Spleen (tissue), 11 donors: Measurements from ENCODE around the gene CRYBA1. TPM values are rescaled to one million over a fixed set of nuclear protein-coding genes. Genes with fewer than 3 reads are reported as not detected.
"Not testable (repeated sequence)": the region's sequence is repeated elsewhere in the genome, so short reads cannot be mapped to it uniquely, and the experiment has no call there.

Source experiments
- DNase-seq: peaks from one replicate; pipeline ENCODE4 v3.0.0-alpha.2; 2020
- H3K27ac ChIP-seq, 8 donors: fragments of 200-600 bp; sonication (generic) in 7 of 8; 1 replicate in 4 of 8; 2 replicates in 4 of 8; pipeline versions ENCODE4 v1.5.0 to v1.8.0; 2016 to 2021; ENCODE audit warnings: inconsistent platforms in 4 of 8, mild to moderate bottlenecking in 4 of 8, moderate library complexity in 1 of 8
- H3K27me3 ChIP-seq, 7 donors: fragments of 200-600 bp; sonication (generic) in 6 of 7; replicated peaks in 1 of 7; 1 replicate in 4 of 7; 2 replicates in 3 of 7; pipeline versions ENCODE4 v1.5.0 to v1.8.0; 2016 to 2021; ENCODE audit warnings: inconsistent platforms in 3 of 7, mild to moderate bottlenecking in 1 of 7
- H3K36me3 ChIP-seq, 6 donors: fragments of 200-600 bp; sonication (generic) in 5 of 6; 1 replicate in 4 of 6; 2 replicates in 2 of 6; pipeline versions ENCODE4 v1.5.0 to v1.8.0; 2016 to 2021; ENCODE audit warnings: inconsistent platforms in 2 of 6
- H3K4me1 ChIP-seq, 6 donors: fragments of 200-600 bp; sonication (generic) in 5 of 6; 1 replicate in 3 of 6; 2 replicates in 3 of 6; pipeline versions ENCODE4 v1.5.0 to v1.8.0; 2016 to 2021; ENCODE audit warnings: inconsistent platforms in 3 of 6
- H3K4me3 ChIP-seq, 8 donors: fragments of 200-600 bp; sonication (generic) in 7 of 8; 1 replicate in 4 of 8; 2 replicates in 4 of 8; pipeline versions ENCODE4 v1.5.0 to v1.8.0; 2016 to 2021; ENCODE audit warnings: inconsistent platforms in 4 of 8, mild to moderate bottlenecking in 4 of 8, moderate library complexity in 2 of 8
- H3K9me3 ChIP-seq, 8 donors: fragments of 200-600 bp; sonication (generic) in 7 of 8; 1 replicate in 4 of 8; 2 replicates in 4 of 8; pipeline versions ENCODE4 v1.5.0 to v1.8.0; 2016 to 2021; ENCODE audit warnings: inconsistent platforms in 4 of 8
- CTCF ChIP-seq, 11 experiments: fragments of 200-600 bp in 7 of 11; fragments of 450-650 bp in 4 of 11; sonication (generic) in 4 of 11; IDR thresholded peaks in 8 of 11; conservative IDR thresholded peaks in 3 of 11; 1 replicate in 7 of 11; 2 replicates in 4 of 11; pipeline versions ENCODE4 v1.4.0 to v1.8.0; 2016 to 2021; ENCODE audit warnings: antibody characterized with exemption in 11 of 11, inconsistent platforms in 4 of 11, mild to moderate bottlenecking in 1 of 11
- POLR2A ChIP-seq, 3 donors: fragments of 450-650 bp; IDR thresholded peaks; one replicate each; pipeline ENCODE4 v1.5.1; 2017; ENCODE audit warnings: antibody characterized with exemption in 3 of 3, mild to moderate bottlenecking in 1 of 3
- POLR2AphosphoS5 ChIP-seq, 3 donors: sonication (generic); formaldehyde crosslinking; IDR thresholded peaks; one replicate each; pipeline ENCODE4 v1.5.1; 2017; ENCODE audit warnings: antibody characterized with exemption in 3 of 3
- WGBS, 5 donors: extraction: QIAGEN DNeasy Blood & Tissue Kit in 3 of 5; methylation state at CpG; one replicate each; pipeline versions ENCODE4 v1.1.5 to v1.1.7; 2013 to 2018; 5-methylcytosine and 5-hydroxymethylcytosine counted together
- intact Hi-C: fragments of 100-400 bp; cut with DNase I; formaldehyde crosslinking; loops from one replicate; pipeline ENCODE4 v1.15.0; 2023; ENCODE audit warnings: low total_unique reads
- polyA plus RNA-seq, 3 donors: library from polyadenylated mRNA; stranded (reverse); fragments of 200-250 nt; gene quantifications; one replicate each; pipeline ENCODE4 v1.2.1, GENCODE V29; 2013
- total RNA-seq, 7 donors: library from RNA; depleted of rRNA in 3 of 7; stranded (reverse); fragments of >200 nt in 3 of 7; fragmentation: NEBNext Ultra II Directional in 4 of 7; extraction: Animal tissue kit (Norgen Biotek cat#: 25700) in 4 of 7; gene quantifications; one replicate each; pipeline versions ENCODE4 v1.1.0 to v1.2.1, GENCODE V29; 2016 to 2021
- donor health status: healthy with polysubstance abuse.
- donor health status: DM: no; HTN: no; CAD: no; lungs with moderate emphysema.
- donor health status: DM: no; HTN: no; CAD: no.
- donor health status: Bipolar disorder and iron deficiency.
- donor health status: healthy.
- donor health status: DM: no; HTN: no; CAD: no.
- donor health status: DM: yes; HTN: yes; CAD: no.

CRYBA1 gene
- total and polyA plus RNA-seq, 10 donors = not detected

- Histone ChIP-seq H3K4me3 (no peak overlapping the region), H3K36me3 (no peaks in the 10 kb centered on the region), H3K27me3 (peaks cover 0 to 6% (median 0%) of the 10 kb centered on the region in 7 donors), H3K27ac (no peak overlapping the region), H3K9me3 (no peaks in the 10 kb centered on the region), H3K4me1 (peaks cover 0 to 10% (median 8%) of the 10 kb centered on the region in 6 donors)
- WGBS, 5 donors = 74 to 87% (median 81%) methylated on average over 6 of the region's 6 CpGs
- intact Hi-C loops = loop anchor here (5.0 kb wide), 1 partner anchor 69 kb away; no protein-coding TSS in a partner anchor
- DNase-seq = no peak
- TF ChIP-seq CTCF (IDR thresholded peaks at IDR 0.05 in 8 of 11, conservative IDR thresholded peaks at IDR 0.05 in 3 of 11) = no peak
- TF ChIP-seq POLR2AphosphoS5 (IDR thresholded peaks at IDR 0.05) = no peak
- TF ChIP-seq POLR2A (IDR thresholded peaks at IDR 0.05) = no peak
These were observed 30.5 kb upstream of the CRYBA1 start for GRCh38 chr17:29216181-29216580.

- intact Hi-C loops = loop anchor here (5.0 kb wide), 1 partner anchor 70 kb away; no protein-coding TSS in a partner anchor
- H3K9me3 ChIP-seq = no peaks in the 10 kb centered on the region
- H3K27ac ChIP-seq = no peak overlapping the region
- H3K4me3 ChIP-seq = no peak overlapping the region
- no peak for DNase-seq
- H3K27me3 ChIP-seq = peaks cover 0 to 6% (median 0%) of the 10 kb centered on the region in 7 donors
- TF ChIP-seq CTCF (IDR thresholded peaks at IDR 0.05 in 8 of 11, conservative IDR thresholded peaks at IDR 0.05 in 3 of 11) (no peak), POLR2A (IDR thresholded peaks at IDR 0.05) (no peak), POLR2AphosphoS5 (IDR thresholded peaks at IDR 0.05) (no peak)
- WGBS, 5 donors = 89 to 99% (median 92%) methylated on average over 5 of the region's 5 CpGs
- H3K36me3 ChIP-seq = no peaks in the 10 kb centered on the region
- H3K4me1 ChIP-seq = peaks cover 0 to 10% (median 8%) of the 10 kb centered on the region in 6 donors
These were observed 29.8 kb upstream of the CRYBA1 start for GRCh38 chr17:29216856-29217255.

GRCh38 chr17:29219378-29220047, 27.1 kb upstream of the CRYBA1 start:
- intact Hi-C loops = loop anchor here (5.0 kb wide), 1 partner anchor 72 kb away; no protein-coding TSS in a partner anchor
- no peaks in the 10 kb centered on the region for H3K9me3 ChIP-seq
- H3K4me3 ChIP-seq = no peak overlapping the region
- no peaks in the 10 kb centered on the region for H3K36me3 ChIP-seq
- peak; percentile 74 to 96 (median 93) for TF ChIP-seq CTCF (IDR thresholded peaks at IDR 0.05 in 8 of 11, conservative IDR thresholded peaks at IDR 0.05 in 3 of 11)
- TF ChIP-seq POLR2AphosphoS5 (IDR thresholded peaks at IDR 0.05) = no peak
- no peak for TF ChIP-seq POLR2A (IDR thresholded peaks at IDR 0.05)
- 18 to 24% (median 18%) methylated on average over 14 of the region's 14 CpGs for WGBS, 5 donors
- no peak overlapping the region for H3K27ac ChIP-seq
- peaks cover 0 to 6% (median 0%) of the 10 kb centered on the region in 7 donors for H3K27me3 ChIP-seq
- peaks cover 0 to 10% (median 8%) of the 10 kb centered on the region in 6 donors for H3K4me1 ChIP-seq
- peak; percentile 81 for DNase-seq

GRCh38 chr17:29221338-29221737, 25.3 kb upstream of the CRYBA1 start:
- H3K27ac ChIP-seq, H3K27me3 ChIP-seq, H3K4me1 ChIP-seq, DNase-seq, H3K9me3 ChIP-seq, intact Hi-C loops, H3K36me3 ChIP-seq, H3K4me3 ChIP-seq: not testable (repeated sequence)
- WGBS, 5 donors = 93 to 98% (median 95%) methylated on average over 10 to 11 of the region's 11 CpGs
